Aorta (tissue), 5 donors: ENCODE data around the gene RNASE4. TPM values are rescaled to one million over a fixed set of nuclear protein-coding genes. Genes with fewer than 3 reads are reported as not detected.
"Not testable (repeated sequence)": the region's sequence is repeated elsewhere in the genome, so short reads cannot be mapped to it uniquely, and the experiment has no call there.

Experiments used
- ATAC-seq: fragments of 200-7000 bp; cut with Tn5 transposase; one replicate; pipeline ENCODE4 v1.9.1; 2022; ENCODE audit warnings: moderate library complexity; ENCODE audit not compliant: low FRiP score
- DNase-seq, 2 donors: peaks; one replicate each; pipeline ENCODE4 v3.0.0-alpha.2; 2020
- H3K27ac ChIP-seq, 2 donors: one replicate each; pipeline ENCODE4 v1.5.1; 2013; ENCODE audit warnings: low read length in 2 of 2, mild to moderate bottlenecking in 2 of 2, moderate library complexity in 2 of 2, control low read depth in 1 of 2, inconsistent platforms in 1 of 2, low read depth in 1 of 2
- H3K27me3 ChIP-seq, 2 donors: one replicate each; pipeline ENCODE4 v1.6.1; 2013; ENCODE audit warnings: control low read depth in 1 of 2, low read length in 1 of 2, mild to moderate bottlenecking in 1 of 2, moderate library complexity in 1 of 2; ENCODE audit not compliant: insufficient read depth in 2 of 2, control insufficient read depth in 1 of 2
- H3K36me3 ChIP-seq, 2 donors: one replicate each; pipeline ENCODE4 v1.6.1; 2013; ENCODE audit warnings: control low read depth in 1 of 2, low read length in 1 of 2, mild to moderate bottlenecking in 1 of 2; ENCODE audit not compliant: insufficient read depth in 2 of 2, control insufficient read depth in 1 of 2
- H3K4me1 ChIP-seq, 2 donors: one replicate each; pipeline ENCODE4 v1.6.1; 2013; ENCODE audit warnings: low read length in 2 of 2, control low read depth in 1 of 2, mild to moderate bottlenecking in 1 of 2, moderate library complexity in 1 of 2; ENCODE audit not compliant: insufficient read depth in 2 of 2, control insufficient read depth in 1 of 2
- H3K4me3 ChIP-seq, 2 donors: one replicate each; pipeline ENCODE4 v1.5.1; 2013; ENCODE audit warnings: low read length in 2 of 2, control low read depth in 1 of 2, mild to moderate bottlenecking in 1 of 2
- H3K9me3 ChIP-seq: one replicate; pipeline ENCODE4 v1.6.1; 2013; ENCODE audit warnings: mild to moderate bottlenecking, low read length; ENCODE audit not compliant: control insufficient read depth
- WGBS, 2 donors: extraction: QIAGEN DNeasy Blood & Tissue Kit; methylation state at CpG; one replicate each; pipeline ENCODE4 v1.1.7; 2013; 5-methylcytosine and 5-hydroxymethylcytosine counted together
- intact Hi-C, 2 donors: fragments of 100-400 bp; cut with DNase I; formaldehyde crosslinking; loops; one replicate each; pipeline versions ENCODE4 v1.14.2 to v1.15.0; 2022
- polyA plus RNA-seq, 2 donors: library from polyadenylated mRNA; stranded (reverse); fragments of 200-250 nt; gene quantifications; one replicate each; pipeline ENCODE4 v1.2.3, GENCODE V29; 2013
- total RNA-seq, 2 donors: library from RNA; stranded (reverse); fragmentation: NEBNext Ultra II Directional; extraction: Animal tissue kit (Norgen Biotek cat#: 25700); gene quantifications; one replicate each; pipeline ENCODE4 v1.2.1, GENCODE V29; 2021
- donor health status: healthy with polysubstance abuse.
- donor health status: Bipolar disorder and iron deficiency.
- donor health status: DM: no; HTN: no; CAD: no.
- donor health status: DM: no; HTN: no; CAD: no.
- donor health status: DM: yes; HTN: yes; CAD: no.

Gene RNASE4
- total and polyA plus RNA-seq, 4 donors: 37.4 to 85.1 (median 55.6) TPM

- no peak for ATAC-seq
- 14 to 16% methylated on average over 6 of the region's 6 CpGs for WGBS, 2 donors
Observed at GRCh38 chr14:20733684-20734429, 49.5 kb downstream of the RNASE4 start.

DNA sequence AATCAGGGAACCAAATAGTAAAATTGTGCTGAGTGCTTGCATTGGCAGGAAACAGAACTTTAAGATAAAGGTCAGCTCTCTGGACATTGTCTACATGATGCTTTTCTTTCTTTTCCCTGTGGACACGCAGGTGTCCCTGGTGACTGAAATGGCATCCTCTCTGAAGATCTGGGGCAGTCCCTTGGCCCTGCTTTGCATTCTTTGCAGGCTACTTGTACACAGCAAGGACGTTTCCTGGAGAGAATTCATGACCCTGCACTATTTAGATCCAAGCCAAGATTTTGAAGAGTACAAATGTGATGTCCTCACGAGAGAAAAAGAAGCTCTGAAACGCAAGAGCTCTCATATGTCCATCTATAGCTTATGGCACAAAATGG lies 50.1 kb downstream of the RNASE4 start:
- H3K4me1 ChIP-seq: no peaks in the 10 kb centered on the region
- H3K36me3 ChIP-seq: no peaks in the 10 kb centered on the region
- no peak overlapping the region for H3K4me3 ChIP-seq
- DNase-seq (no peak), ATAC-seq (no peak)
- intact Hi-C loops: no loop called here
- H3K9me3 ChIP-seq: no peaks in the 10 kb centered on the region
- H3K27ac ChIP-seq: no peak overlapping the region
- H3K27me3 ChIP-seq: no peaks in the 10 kb centered on the region
- WGBS, 2 donors: 23 to 28% methylated on average over 4 of the region's 4 CpGs

More at GRCh38 chr14:20733684-20734429, 49.5 kb downstream of the RNASE4 start:
- no peaks in the 10 kb centered on the region for H3K36me3 ChIP-seq
- DNase-seq: no peak
- H3K27me3 ChIP-seq: no peaks in the 10 kb centered on the region
- no peaks in the 10 kb centered on the region for H3K9me3 ChIP-seq
- H3K27ac ChIP-seq: no peak overlapping the region
- intact Hi-C loops: no loop called here
- no peak overlapping the region for H3K4me3 ChIP-seq
- no peaks in the 10 kb centered on the region for H3K4me1 ChIP-seq

DNA sequence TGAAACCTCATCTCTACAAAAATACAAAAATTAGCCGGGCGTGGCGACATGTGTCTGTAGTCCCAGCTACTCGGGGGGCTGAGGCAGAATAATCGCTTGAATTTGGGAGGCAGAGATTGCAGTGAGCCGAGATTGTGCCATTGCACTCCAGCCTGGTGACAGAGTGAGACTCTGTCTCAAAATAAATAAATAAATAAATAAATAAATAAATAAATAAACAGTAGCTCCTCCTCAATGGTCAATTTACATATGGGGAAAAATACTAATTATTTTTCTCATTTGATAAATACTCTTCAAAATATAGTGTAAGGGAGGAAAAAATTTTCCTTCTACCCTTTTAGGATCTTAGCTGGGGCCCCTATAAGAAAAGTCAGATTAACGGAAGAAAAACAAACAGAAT lies 53.9 kb downstream of the RNASE4 start:
- H3K27me3 ChIP-seq, H3K4me1 ChIP-seq, ATAC-seq, DNase-seq, H3K9me3 ChIP-seq, H3K4me3 ChIP-seq, H3K27ac ChIP-seq, H3K36me3 ChIP-seq, intact Hi-C loops: not testable (repeated sequence)
- 97 to 98% methylated on average over 7 of the region's 7 CpGs for WGBS, 2 donors

GRCh38 chr14:20742132-20742531 lies 57.8 kb downstream of the RNASE4 start:
- no peaks in the 10 kb centered on the region for H3K4me1 ChIP-seq
- no peaks in the 10 kb centered on the region for H3K27me3 ChIP-seq
- ATAC-seq (no peak), DNase-seq (no peak)
- no peak overlapping the region for H3K4me3 ChIP-seq
- 82% methylated on average over 4 of the region's 4 CpGs for WGBS, 2 donors
- H3K27ac ChIP-seq: no peak overlapping the region
- H3K9me3 ChIP-seq: no peaks in the 10 kb centered on the region
- intact Hi-C loops: no loop called here
- no peaks in the 10 kb centered on the region for H3K36me3 ChIP-seq

DNA sequence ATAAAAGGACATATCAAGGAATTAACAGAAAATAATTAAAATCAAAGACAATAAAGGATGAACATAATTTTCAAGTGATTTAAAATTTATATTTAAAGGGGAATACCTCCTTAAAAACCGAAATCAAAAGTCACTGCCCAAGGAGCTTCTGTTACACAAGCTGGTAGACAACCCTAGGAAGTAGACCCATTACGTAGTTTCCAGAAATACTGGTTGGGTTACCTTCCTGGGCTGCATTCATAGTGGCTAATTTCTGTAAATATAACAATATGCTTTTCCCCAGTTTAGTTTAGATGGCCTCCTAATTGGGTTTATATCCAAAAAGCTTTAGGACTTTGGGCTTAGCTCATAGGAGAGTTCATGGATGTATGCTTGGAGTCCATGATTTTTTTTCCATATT lies 59.2 kb downstream of the RNASE4 start:
- H3K9me3 ChIP-seq: no peaks in the 10 kb centered on the region
- intact Hi-C loops: no loop called here
- H3K27me3 ChIP-seq: peaks cover 0 to 3% of the 10 kb centered on the region in 2 donors
- no peak for ATAC-seq
- 84 to 85% methylated on average over 2 of the region's 2 CpGs for WGBS, 2 donors
- no peaks in the 10 kb centered on the region for H3K4me1 ChIP-seq
- no peak for DNase-seq
- H3K27ac ChIP-seq: no peak overlapping the region
- H3K4me3 ChIP-seq: no peak overlapping the region
- no peaks in the 10 kb centered on the region for H3K36me3 ChIP-seq

- H3K4me3 ChIP-seq: no peak within 1 kb of the TSS
- no peak within 1 kb of the TSS for H3K27ac ChIP-seq
- peaks cover 0 to 3% of the 10 kb centered on the region in 2 donors for H3K27me3 ChIP-seq
- intact Hi-C loops: no loop called here
- 69 to 72% methylated on average over 6 of the region's 6 CpGs for WGBS, 2 donors
- DNase-seq (no peak), ATAC-seq (no peak)
- no peaks in the 10 kb centered on the region for H3K4me1 ChIP-seq
- no peaks in the 10 kb centered on the region for H3K36me3 ChIP-seq
- no peaks in the 10 kb centered on the region for H3K9me3 ChIP-seq
Observed at GRCh38 chr14:20745571-20746358, 61.4 kb downstream of the RNASE4 start, which contains the start of gene EDDM3A. Gene EDDM3A (plus strand): TSS chr14:20745887. CDS start chr14:20747581, 1,694 bp downstream.

DNA sequence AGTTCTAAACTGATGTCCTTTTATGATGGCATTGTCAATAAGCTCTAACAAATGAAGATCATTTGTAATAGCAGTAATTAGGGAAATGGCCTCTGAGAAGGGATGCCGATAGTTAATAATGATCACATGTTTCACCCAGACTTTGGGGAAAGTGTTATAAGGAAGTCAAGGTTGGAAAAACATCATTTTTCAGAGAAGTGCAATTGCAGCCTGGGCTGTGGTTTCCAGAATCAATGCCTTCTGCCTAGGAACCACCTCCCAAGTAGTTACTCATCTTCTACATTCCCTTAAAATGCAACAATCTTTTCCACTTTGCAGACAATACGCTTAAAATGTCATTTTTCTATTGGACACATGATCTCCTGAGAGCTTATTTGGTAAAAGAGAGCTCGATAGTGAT lies 62.2 kb downstream of the RNASE4 start:
- H3K4me1 ChIP-seq: no peaks in the 10 kb centered on the region
- ATAC-seq (no peak), DNase-seq (no peak)
- intact Hi-C loops: no loop called here
- H3K36me3 ChIP-seq: no peaks in the 10 kb centered on the region
- no peak overlapping the region for H3K4me3 ChIP-seq
- H3K27me3 ChIP-seq: peaks cover 0 to 3% of the 10 kb centered on the region in 2 donors
- no peak overlapping the region for H3K27ac ChIP-seq
- WGBS, 2 donors: 83 to 91% methylated on average over 3 of the region's 3 CpGs
- H3K9me3 ChIP-seq: no peaks in the 10 kb centered on the region

- Histone ChIP-seq H3K4me3 (no peak overlapping the region), H3K9me3 (peaks cover 7% of the 10 kb centered on the region), H3K4me1 (no peaks in the 10 kb centered on the region), H3K27ac (no peak overlapping the region), H3K36me3 (no peaks in the 10 kb centered on the region), H3K27me3 (peaks cover 0 to 3% of the 10 kb centered on the region in 2 donors)
- 87 to 91% methylated on average over 2 of the region's 2 CpGs for WGBS, 2 donors
- DNase-seq (no peak), ATAC-seq (no peak)
- intact Hi-C loops: no loop called here
Observed at GRCh38 chr14:20748439-20748838, 64.1 kb downstream of the RNASE4 start.

- Histone ChIP-seq H3K27ac (no peak overlapping the region), H3K27me3 (peaks cover 0 to 3% of the 10 kb centered on the region in 2 donors), H3K4me3 (no peak overlapping the region), H3K9me3 (peaks cover 8% of the 10 kb centered on the region), H3K4me1 (no peaks in the 10 kb centered on the region), H3K36me3 (no peaks in the 10 kb centered on the region)
- ATAC-seq: no peak
- intact Hi-C loops: no loop called here
- WGBS, 2 donors: 82% methylated on average over 1 of the region's 1 CpG
- DNase-seq: no peak
Observed at GRCh38 chr14:20750194-20750593, 65.8 kb downstream of the RNASE4 start.
